ENCODE results near the gene COX7A1.
"Not testable (repeated sequence)": the region's sequence is repeated elsewhere in the genome, so short reads cannot be mapped to it uniquely, and the experiment has no call there.

Gene COX7A1

GRCh38 chr19:36152352-36153091 lies at the start of gene COX7A1:
Gene COX7A1 (minus strand): TSS chr19:36152447. CDS start chr19:36152407, 40 bp downstream.
- no peak for DNase-seq (ENCODE audit: low spot score)

GRCh38 chr19:36201684-36202083 lies 49.4 kb upstream of the COX7A1 start:
- DNase-seq (ENCODE audit: low spot score): no peak

- no peak for DNase-seq (ENCODE audit: low spot score)
Measured at GRCh38 chr19:36198119-36198518, 45.9 kb upstream of the COX7A1 start.

- peak; percentile 25 for DNase-seq (ENCODE audit: low spot score)
Measured at GRCh38 chr19:36196249-36196648, 44.0 kb upstream of the COX7A1 start.

- not testable (repeated sequence) for DNase-seq (ENCODE audit: low spot score)
Measured at GRCh38 chr19:36186722-36187121, 34.5 kb upstream of the COX7A1 start.

GRCh38 chr19:36183245-36183628 lies 31.0 kb upstream of the COX7A1 start:
- DNase-seq (ENCODE audit: low spot score): no peak

- DNase-seq (ENCODE audit: low spot score): no peak
Measured at GRCh38 chr19:36182612-36183244, 30.5 kb upstream of the COX7A1 start.

- DNase-seq (ENCODE audit: low spot score): not testable (repeated sequence)
Measured at GRCh38 chr19:36179077-36179476, 26.8 kb upstream of the COX7A1 start.

GRCh38 chr19:36173846-36174245 lies 21.6 kb upstream of the COX7A1 start:
- DNase-seq (ENCODE audit: low spot score): not testable (repeated sequence)

- DNase-seq (ENCODE audit: low spot score): no peak
Measured at GRCh38 chr19:36172852-36173251, 20.6 kb upstream of the COX7A1 start.

GRCh38 chr19:36169084-36169760 lies 17.0 kb upstream of the COX7A1 start:
- no peak for DNase-seq (ENCODE audit: low spot score)

- no peak for DNase-seq (ENCODE audit: low spot score)
Measured at GRCh38 chr19:36163813-36164212, 11.6 kb upstream of the COX7A1 start.

GRCh38 chr19:36160821-36161596 lies 8.8 kb upstream of the COX7A1 start:
- no peak for DNase-seq (ENCODE audit: low spot score)

- DNase-seq (ENCODE audit: low spot score): no peak
Measured at GRCh38 chr19:36153126-36153525, 879 bp upstream of the COX7A1 start.

- DNase-seq (ENCODE audit: low spot score): no peak
Measured at GRCh38 chr19:36152019-36152351, 262 bp downstream of the COX7A1 start.

GRCh38 chr19:36151144-36152018 lies 866 bp downstream of the COX7A1 start:
- no peak for DNase-seq (ENCODE audit: low spot score)

- DNase-seq (ENCODE audit: low spot score): no peak
Measured at GRCh38 chr19:36150586-36150985, 1.7 kb downstream of the COX7A1 start.

- no peak for DNase-seq (ENCODE audit: low spot score)
Measured at GRCh38 chr19:36149673-36150406, 2.4 kb downstream of the COX7A1 start.

GRCh38 chr19:36144624-36145023 lies 7.6 kb downstream of the COX7A1 start:
- no peak for DNase-seq (ENCODE audit: low spot score)

GRCh38 chr19:36142496-36142895 lies 9.8 kb downstream of the COX7A1 start:
- DNase-seq (ENCODE audit: low spot score): no peak

- no peak for DNase-seq (ENCODE audit: low spot score)
Measured at GRCh38 chr19:36142046-36142445, 10.2 kb downstream of the COX7A1 start.
